Ascending aorta (tissue), 2 donors: ENCODE results near the gene RILP. TPM values are rescaled to one million over a fixed set of nuclear protein-coding genes. Genes with fewer than 3 reads are reported as not detected.

Experiments
- DNase-seq, 2 donors: peaks; one replicate each; pipeline ENCODE4 v3.0.0-alpha.2; 2019; ENCODE audit warnings: low spot score in 2 of 2
- H3K27ac ChIP-seq, 2 donors: fragments of 200-600 bp; sonication (generic); one replicate each; pipeline ENCODE4 v1.5.1; 2016 to 2017; ENCODE audit warnings: mild to moderate bottlenecking in 1 of 2
- H3K27me3 ChIP-seq: fragments of 200-600 bp; sonication (generic); one replicate; pipeline ENCODE4 v1.5.1; 2017
- H3K36me3 ChIP-seq, 2 donors: fragments of 200-600 bp; sonication (generic); one replicate each; pipeline ENCODE4 v1.5.1; 2016
- H3K4me1 ChIP-seq, 2 donors: fragments of 200-600 bp; sonication (generic); one replicate each; pipeline ENCODE4 v1.5.1; 2016 to 2017; ENCODE audit warnings: mild to moderate bottlenecking in 1 of 2
- H3K4me3 ChIP-seq, 2 donors: fragments of 200-600 bp; sonication (generic); one replicate each; pipeline ENCODE4 v1.5.1; 2016 to 2017; ENCODE audit warnings: mild to moderate bottlenecking in 1 of 2
- H3K9me3 ChIP-seq, 2 donors: fragments of 200-600 bp; sonication (generic); one replicate each; pipeline ENCODE4 v1.5.1; 2016
- intact Hi-C: fragments of 100-400 bp; cut with DNase I; formaldehyde crosslinking; loops from one replicate; pipeline ENCODE4 v1.15.1; 2023
- total RNA-seq: library from RNA; depleted of rRNA; stranded (reverse); fragments of >200 nt; gene quantifications from one replicate; pipeline ENCODE4 v1.1.0, GENCODE V29; 2016
- TF ChIP-seq, protein P1 (sequence below), 3 experiments: fragments of 200-600 bp in 2 of 3; fragments of 450-650 bp in 1 of 3; sonication (generic) in 2 of 3; IDR thresholded peaks; one replicate each; pipeline ENCODE4 v1.5.1; 2016 to 2019; ENCODE audit warnings: antibody characterized with exemption in 3 of 3, mild to moderate bottlenecking in 1 of 3, moderate library complexity in 1 of 3

RILP gene
- total RNA-seq, 1 donor from 2014 or later = 103 TPM

DNA sequence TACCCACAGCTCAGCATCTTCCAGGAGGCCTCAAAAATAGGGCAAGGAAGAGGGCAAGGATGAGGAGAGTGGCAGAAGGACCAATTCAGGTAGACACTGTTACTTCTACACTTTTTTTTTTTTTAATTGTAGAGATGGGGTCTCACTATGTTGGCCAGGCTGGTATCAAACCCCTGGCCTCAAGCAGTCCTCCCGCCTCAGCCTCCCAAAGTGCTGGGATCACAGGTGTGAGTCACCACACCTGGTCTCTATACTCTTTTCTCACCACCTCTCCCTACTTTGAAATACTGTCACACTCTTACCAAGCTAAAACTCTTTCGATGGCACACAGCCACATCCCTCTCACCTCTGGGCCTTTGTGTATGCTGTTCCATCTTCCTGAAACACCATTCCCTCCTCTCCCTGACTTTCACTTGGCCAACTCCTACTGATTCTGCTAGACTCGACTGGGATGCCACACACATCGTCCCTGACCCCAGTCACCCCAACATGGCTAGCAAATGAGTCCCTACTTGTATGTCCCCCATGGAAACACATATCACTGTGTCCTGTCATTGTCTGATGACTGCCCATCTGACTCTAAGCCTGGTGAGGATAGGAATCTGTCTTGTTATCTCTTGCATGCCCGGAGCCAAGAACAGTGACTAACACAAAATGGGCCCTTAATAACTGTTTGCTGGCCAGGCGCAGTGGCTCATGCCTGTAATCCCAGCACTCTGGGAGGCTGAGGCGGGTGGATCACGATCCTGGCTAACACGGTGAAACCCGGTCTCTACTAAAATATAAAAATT, 13.8 kb downstream of the RILP start:
- TF ChIP-seq, protein P1, sequence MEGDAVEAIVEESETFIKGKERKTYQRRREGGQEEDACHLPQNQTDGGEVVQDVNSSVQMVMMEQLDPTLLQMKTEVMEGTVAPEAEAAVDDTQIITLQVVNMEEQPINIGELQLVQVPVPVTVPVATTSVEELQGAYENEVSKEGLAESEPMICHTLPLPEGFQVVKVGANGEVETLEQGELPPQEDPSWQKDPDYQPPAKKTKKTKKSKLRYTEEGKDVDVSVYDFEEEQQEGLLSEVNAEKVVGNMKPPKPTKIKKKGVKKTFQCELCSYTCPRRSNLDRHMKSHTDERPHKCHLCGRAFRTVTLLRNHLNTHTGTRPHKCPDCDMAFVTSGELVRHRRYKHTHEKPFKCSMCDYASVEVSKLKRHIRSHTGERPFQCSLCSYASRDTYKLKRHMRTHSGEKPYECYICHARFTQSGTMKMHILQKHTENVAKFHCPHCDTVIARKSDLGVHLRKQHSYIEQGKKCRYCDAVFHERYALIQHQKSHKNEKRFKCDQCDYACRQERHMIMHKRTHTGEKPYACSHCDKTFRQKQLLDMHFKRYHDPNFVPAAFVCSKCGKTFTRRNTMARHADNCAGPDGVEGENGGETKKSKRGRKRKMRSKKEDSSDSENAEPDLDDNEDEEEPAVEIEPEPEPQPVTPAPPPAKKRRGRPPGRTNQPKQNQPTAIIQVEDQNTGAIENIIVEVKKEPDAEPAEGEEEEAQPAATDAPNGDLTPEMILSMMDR (IDR thresholded peaks at IDR 0.05) = no peak
- no peak overlapping the region for H3K4me3 ChIP-seq
- no peaks in the 10 kb centered on the region for H3K9me3 ChIP-seq
- no peaks in the 10 kb centered on the region for H3K36me3 ChIP-seq
- no peaks in the 10 kb centered on the region for H3K4me1 ChIP-seq
- no peak for DNase-seq
- H3K27ac ChIP-seq = no peak overlapping the region
- intact Hi-C loops = no loop called here
- no peaks in the 10 kb centered on the region for H3K27me3 ChIP-seq

DNA sequence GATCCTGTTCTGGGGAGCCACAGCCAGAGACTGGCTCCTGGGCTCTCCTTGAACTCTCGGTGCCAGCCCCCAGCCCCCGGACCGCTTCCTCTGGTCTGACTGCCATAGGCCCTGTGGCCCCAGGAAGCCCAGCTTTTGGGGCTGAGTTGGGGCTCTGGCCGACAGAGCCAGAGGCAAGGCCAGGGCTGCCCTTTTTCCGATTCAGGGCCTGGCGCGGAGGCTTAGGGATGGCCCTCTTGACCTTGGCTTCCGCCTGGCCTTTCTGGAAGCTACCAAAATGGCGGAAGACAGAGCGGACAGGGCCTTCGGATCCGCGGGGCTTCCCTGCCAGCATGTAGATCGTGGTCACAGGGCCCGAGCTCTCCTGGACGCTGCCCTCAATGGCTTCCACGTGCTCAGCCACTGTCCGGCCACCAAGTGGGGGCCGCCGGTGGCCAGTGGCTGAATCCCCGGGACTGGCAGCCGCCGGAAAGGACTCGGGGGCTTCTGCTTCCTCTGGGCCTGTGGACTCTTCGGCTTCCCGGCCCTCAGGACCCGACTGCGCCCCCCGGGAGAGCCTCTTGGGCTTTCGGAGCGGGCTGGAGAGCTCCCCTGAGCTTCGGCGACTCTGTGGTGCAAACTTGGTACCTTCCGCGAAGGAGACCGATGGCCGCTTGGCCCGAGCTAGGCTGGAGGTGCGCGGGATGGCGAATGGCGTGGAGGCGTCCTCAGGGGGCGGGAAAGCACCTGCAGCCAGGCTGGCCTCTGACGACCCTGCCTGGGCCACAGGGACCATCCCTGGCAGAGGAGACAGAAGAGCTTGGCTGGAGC, 14.6 kb downstream of the RILP start:
- Histone ChIP-seq H3K27ac (no peak overlapping the region), H3K36me3 (no peaks in the 10 kb centered on the region), H3K9me3 (no peaks in the 10 kb centered on the region), H3K4me1 (no peaks in the 10 kb centered on the region), H3K4me3 (no peak overlapping the region), H3K27me3 (no peaks in the 10 kb centered on the region)
- intact Hi-C loops = no loop called here
- DNase-seq = no peak
- TF ChIP-seq, protein P1 (IDR thresholded peaks at IDR 0.05) = no peak

DNA sequence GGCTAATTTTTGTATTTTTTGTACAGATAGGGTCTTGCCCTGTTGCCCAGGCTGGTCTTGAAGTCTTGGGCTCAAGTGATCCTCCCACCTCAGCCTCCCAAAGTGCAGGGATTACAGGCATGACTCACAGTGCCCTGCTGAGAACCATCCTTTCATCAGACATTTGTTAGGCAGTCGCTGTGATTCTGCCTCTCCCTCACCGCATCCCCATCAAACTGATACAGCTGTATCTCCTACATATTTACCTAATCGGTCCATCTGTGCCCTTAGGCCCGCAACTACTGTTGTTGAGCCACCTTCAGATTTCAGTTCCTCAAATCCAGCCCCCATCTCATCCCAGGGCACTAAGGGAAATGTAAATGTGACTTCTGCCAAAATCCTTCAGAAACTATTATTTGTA, 19.0 kb downstream of the RILP start:
- H3K27me3 ChIP-seq = no peaks in the 10 kb centered on the region
- intact Hi-C loops = no loop called here
- no peak overlapping the region for H3K27ac ChIP-seq
- peaks cover 0 to 14% of the 10 kb centered on the region in 2 donors for H3K4me1 ChIP-seq
- DNase-seq = no peak
- H3K9me3 ChIP-seq = no peaks in the 10 kb centered on the region
- TF ChIP-seq, protein P1 (IDR thresholded peaks at IDR 0.05) = no peak
- no peaks in the 10 kb centered on the region for H3K36me3 ChIP-seq
- H3K4me3 ChIP-seq = no peak overlapping the region

DNA sequence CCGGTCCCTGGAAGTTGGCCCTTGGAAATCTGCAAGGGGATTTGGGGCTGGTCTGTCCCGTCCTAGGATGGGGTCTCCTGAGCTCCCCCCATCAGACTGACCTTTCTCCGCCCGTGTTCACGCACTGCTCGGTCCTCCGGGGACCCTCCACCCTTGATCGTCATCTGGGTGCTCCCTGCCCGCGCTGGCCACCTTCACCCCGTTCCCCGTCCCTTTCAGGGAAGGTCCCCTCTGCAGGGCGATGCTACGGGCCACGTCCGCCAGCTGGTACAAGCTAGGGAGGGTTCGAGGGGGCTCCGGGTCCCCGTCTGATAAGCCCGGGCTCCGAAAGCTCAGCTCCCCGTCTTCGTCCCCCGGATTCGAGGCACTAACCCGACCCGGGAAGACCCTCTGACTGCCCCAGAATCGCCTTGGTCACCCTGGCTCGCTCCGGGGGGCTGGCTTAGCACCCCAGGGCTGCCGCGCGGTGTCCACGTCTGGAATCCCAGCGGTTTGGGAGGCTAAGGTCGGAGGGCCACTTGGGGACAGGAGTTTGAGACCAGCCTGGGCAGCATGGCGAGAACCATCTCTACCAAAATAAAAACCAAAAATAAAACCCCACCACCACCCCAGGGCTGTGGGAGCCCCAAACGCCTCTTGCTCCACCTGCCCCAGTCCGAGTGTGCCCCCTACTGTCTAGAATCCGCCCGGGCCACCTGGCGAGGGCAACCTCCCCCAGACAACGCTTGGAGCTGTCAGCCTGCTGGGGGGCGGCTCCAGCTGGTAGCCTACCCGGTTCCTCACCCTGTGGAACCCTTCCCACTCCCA, 20.0 kb downstream of the RILP start:
- no peaks in the 10 kb centered on the region for H3K36me3 ChIP-seq
- peaks cover 0 to 14% of the 10 kb centered on the region in 2 donors for H3K4me1 ChIP-seq
- TF ChIP-seq, protein P1 (IDR thresholded peaks at IDR 0.05) = peak; percentile 41 to 66 (median 48)
- DNase-seq = peak in 1 of 2 donors; percentile 83
- H3K9me3 ChIP-seq = no peaks in the 10 kb centered on the region
- H3K4me3 ChIP-seq = peak overlapping the region; percentile 65 to 80
- intact Hi-C loops = loop anchor here (1.0 to 10.0 kb wide), 4 partner anchors 39 to 265 kb away; partner anchors contain the start of gene PRPF8
- no peaks in the 10 kb centered on the region for H3K27me3 ChIP-seq
- peak overlapping the region; percentile 72 to 86 for H3K27ac ChIP-seq

DNA sequence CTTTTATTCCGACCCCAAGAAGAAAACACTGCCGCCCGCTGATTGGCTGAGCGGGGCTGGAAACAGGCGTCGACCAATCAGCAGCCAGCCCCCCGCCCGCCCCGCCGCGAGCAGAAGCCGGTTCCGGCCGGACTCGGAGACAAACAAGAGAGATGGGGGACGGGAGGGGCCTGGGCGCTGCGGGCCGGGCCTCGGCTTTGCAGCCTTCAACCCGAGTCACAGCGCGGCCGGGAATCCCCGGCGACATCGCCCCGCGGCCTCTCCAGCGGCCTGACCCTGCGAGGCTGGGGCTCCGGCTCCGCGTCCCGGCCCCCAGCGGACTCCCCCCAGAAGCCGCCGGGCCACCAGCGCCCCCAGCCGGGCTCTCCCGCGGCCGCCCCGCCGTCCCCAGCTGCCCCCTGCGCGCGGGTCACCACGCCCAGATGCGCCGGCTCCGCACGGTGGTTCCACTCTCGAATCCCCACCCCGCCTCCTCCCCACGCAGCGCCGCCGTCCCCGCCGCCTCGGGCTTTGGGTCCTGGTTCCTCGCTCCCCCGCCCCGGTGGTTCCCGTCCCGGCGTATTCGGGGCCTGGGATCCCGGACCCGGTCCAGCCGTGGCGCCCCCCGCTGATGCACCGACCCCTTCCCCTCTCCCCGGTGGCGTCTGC, 20.7 kb downstream of the RILP start:
- Histone ChIP-seq H3K27ac (peak overlapping the region; percentile 72 to 86), H3K4me1 (peaks cover 0 to 14% of the 10 kb centered on the region in 2 donors), H3K4me3 (peak overlapping the region; percentile 65 to 80), H3K36me3 (no peaks in the 10 kb centered on the region), H3K9me3 (no peaks in the 10 kb centered on the region), H3K27me3 (no peaks in the 10 kb centered on the region)
- DNase-seq = peak; percentile 86 to 96
- TF ChIP-seq, protein P1 (IDR thresholded peaks at IDR 0.05) = peak; percentile 16 to 82 (median 40)
- intact Hi-C loops = loop anchor here (1.0 to 10.0 kb wide), 5 partner anchors 20 to 264 kb away; partner anchors contain the start of genes PRPF8 and RILP
